Ishikawa (cell line): ENCODE results near the gene CELA2B.

Experiments used
- CEBPB ChIP-seq: IDR thresholded peaks from 2 replicates; pipeline ENCODE4 v1.6.1; 2012
- CREB1 ChIP-seq: IDR thresholded peaks from 2 replicates; pipeline ENCODE4 v1.6.1; 2012; ENCODE audit warnings: low read depth
- EGR1 ChIP-seq: IDR thresholded peaks from 2 replicates; pipeline ENCODE4 v1.6.1; 2012
- EP300 ChIP-seq: IDR thresholded peaks from 2 replicates; pipeline ENCODE4 v1.6.1; 2012; ENCODE audit warnings: borderline replicate concordance
- FOXM1 ChIP-seq: IDR thresholded peaks from 2 replicates; pipeline ENCODE4 v1.6.1; 2012; ENCODE audit warnings: low read depth, borderline replicate concordance
- NFIC ChIP-seq: IDR thresholded peaks from 2 replicates; pipeline ENCODE4 v1.6.1; 2012
- RAD21 ChIP-seq: IDR thresholded peaks from 2 replicates; pipeline ENCODE4 v1.6.1; 2012; ENCODE audit warnings: low read depth
- TAF1 ChIP-seq: IDR thresholded peaks from 2 replicates; pipeline ENCODE4 v1.6.1; 2012; ENCODE audit warnings: low read depth, mild to moderate bottlenecking
- TEAD4 ChIP-seq: IDR thresholded peaks from 2 replicates; pipeline ENCODE4 v1.6.1; 2012
- ZBTB7A ChIP-seq: IDR thresholded peaks from 2 replicates; pipeline ENCODE4 v1.6.1; 2012; ENCODE audit warnings: low read depth
- TF ChIP-seq, protein P1 (sequence below): IDR thresholded peaks from 2 replicates; pipeline ENCODE4 v1.6.1; 2012

DNA sequence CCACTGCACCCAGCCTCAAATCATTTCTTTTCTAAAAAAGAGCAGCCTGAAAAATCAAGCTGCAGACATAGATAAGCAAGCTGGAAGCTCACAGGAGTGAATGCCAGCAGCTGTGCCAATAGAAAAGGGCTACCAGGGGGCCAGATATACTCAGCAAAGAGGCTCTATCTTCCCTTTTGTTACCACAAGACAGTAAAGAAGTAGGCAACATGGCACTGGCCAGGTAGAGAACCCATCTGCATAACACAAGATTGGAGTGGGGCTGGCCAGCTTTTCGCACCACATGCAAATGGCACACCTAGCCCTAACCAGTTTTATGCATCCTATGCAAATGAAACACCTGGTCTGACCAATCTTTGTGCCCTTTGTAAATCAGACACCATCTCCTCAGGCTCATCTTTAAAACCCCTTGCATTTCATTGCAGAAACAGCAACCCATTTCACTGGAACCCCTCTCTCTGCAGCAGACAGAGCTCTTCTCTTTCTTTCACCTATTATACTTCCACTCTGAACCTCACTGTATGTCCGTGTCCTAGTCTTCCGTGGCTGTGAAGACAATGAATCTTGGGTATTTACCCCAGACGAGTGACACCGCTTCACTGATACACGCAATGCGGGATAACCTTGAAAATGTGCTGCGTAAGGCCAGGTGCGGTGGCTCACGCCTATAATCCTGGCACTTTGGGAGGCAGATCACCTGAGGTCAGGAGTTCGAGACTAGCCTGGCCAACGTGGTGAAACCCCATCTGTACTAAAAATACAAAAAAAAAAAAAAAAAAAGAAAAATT, 33.0 kb downstream of the CELA2B start:
- TF ChIP-seq TEAD4 (no peak), RAD21 (no peak), EGR1 (no peak), FOXM1 (no peak), ZBTB7A (no peak), EP300 (no peak), TAF1 (no peak), CREB1 (no peak), NFIC (no peak), CEBPB (no peak)
- TF ChIP-seq, protein P1, sequence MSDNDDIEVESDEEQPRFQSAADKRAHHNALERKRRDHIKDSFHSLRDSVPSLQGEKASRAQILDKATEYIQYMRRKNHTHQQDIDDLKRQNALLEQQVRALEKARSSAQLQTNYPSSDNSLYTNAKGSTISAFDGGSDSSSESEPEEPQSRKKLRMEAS: no peak
